GM19463 (cell line): Measurements from ENCODE around the gene KLHL9.
"Not testable (repeated sequence)": the region's sequence is repeated elsewhere in the genome, so short reads cannot be mapped to it uniquely, and the experiment has no call there.

Source experiments
- ATAC-seq: cut with Tn5 transposase; IDR thresholded peaks from one replicate; pipeline ENCODE4 v1.9.1; 2021; ENCODE audit warnings: mild to moderate bottlenecking, moderate library complexity; ENCODE audit not compliant: unreplicated experiment

Gene KLHL9, protein sequence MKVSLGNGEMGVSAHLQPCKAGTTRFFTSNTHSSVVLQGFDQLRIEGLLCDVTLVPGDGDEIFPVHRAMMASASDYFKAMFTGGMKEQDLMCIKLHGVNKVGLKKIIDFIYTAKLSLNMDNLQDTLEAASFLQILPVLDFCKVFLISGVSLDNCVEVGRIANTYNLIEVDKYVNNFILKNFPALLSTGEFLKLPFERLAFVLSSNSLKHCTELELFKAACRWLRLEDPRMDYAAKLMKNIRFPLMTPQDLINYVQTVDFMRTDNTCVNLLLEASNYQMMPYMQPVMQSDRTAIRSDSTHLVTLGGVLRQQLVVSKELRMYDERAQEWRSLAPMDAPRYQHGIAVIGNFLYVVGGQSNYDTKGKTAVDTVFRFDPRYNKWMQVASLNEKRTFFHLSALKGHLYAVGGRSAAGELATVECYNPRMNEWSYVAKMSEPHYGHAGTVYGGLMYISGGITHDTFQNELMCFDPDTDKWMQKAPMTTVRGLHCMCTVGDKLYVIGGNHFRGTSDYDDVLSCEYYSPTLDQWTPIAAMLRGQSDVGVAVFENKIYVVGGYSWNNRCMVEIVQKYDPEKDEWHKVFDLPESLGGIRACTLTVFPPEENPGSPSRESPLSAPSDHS

DNA sequence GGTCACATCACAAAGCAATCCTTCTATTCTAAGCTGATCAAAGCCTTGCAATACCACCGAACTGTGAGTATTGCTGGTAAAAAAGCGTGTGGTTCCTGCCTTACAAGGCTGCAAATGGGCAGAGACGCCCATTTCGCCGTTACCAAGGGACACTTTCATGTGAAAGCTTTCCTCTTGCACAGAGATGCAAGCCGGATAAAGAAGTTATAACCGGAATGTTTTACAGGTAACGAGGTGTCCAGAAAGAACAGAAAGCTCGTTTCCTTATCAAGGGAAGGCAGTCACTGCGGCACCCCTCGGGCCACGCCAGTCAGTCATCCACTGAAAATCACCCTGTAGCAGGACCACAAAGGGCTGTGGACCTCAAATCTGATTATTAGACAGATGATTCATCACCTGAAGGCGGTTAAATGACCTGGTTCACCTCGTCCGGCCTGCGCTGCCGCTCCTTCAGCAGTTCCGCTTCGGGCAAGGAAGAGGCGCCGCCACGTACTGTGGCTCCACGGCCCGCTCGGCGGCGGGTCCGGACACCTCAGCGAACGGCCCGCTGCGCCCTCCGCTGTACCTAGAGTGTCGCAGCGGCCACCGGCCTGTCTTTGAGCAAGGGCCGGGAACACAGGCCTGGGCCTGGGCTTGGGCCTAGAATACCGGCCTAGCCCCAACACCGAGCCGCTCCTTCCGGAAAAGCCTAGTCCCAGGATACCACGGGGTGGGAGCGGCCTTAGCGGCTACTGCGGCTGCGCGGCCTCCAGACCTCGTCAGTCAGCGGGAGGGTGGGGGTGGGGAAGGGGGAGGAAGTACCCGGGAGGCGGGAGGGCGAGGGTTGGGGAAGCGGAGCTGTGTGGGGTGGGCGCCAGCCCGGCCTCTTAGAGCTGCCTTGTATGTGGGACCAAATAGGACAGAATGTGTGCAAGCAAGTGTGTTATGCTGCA is at the start of gene KLHL9:
KLHL9 (minus strand) TSS at position 704 of the 932 bp plus-strand sequence; CDS start at position 159, 545 bp downstream.
- peak; percentile 90 for ATAC-seq

DNA sequence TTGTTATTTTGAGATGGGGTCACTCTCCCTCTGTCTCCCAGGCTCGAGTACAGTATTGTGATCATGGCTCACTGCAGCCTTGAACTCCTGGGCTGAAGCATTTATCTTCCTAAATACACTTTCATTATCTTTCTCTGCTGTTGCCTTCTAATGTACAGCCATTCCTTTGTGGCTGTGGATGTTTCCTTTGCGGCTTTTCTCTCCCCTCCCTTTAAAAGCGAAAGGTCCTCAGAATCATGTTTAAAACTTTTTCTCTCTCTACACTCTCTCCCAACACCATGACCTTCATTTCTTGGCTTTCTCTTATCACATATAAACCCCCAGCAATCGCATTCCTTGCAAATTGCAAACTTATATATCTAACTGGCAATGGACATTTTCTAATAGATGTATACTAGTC is 48.4 kb upstream of the KLHL9 start:
- no peak for ATAC-seq

DNA sequence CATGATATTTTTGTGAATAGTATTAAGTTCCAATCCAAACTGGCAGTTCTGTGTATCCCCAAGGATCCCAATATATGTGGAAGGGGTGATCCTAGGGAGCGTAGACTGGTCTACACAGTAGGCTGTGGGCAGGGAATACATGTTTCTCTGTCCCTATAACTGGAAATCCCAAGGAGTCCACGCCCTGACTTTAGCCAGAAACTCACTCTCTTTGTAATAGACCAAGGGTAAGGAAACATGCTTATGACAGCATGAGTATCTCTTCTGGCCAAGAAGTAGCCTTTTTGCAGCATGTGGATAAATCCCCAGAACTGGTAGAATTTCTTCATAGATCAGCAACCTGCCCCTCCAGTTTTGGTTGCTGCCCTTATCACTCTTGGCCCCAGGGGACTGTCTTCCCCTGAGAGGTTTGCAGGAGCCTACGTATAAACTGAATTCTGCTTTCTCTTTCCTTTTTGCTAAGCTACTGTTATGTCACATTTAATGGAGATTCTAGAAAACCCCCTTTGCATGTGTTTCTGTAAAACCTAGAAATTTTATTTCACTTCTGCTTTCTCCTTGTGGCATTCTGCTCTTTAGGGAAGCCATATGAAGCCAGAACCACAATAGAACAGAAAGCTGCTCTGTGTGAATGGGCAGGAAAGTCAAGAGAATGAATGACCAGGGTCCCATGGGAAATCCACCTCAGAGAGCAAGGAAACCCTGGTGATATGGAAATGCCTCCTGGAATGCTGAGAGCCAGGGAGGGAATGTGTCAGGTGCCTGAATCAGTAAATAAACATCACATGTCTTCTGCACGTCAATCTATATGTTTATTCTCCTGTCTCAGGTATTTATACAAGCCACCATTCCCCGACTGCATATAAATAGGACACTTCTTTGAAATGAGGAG is 46.5 kb upstream of the KLHL9 start:
- peak; percentile 94 for ATAC-seq

DNA sequence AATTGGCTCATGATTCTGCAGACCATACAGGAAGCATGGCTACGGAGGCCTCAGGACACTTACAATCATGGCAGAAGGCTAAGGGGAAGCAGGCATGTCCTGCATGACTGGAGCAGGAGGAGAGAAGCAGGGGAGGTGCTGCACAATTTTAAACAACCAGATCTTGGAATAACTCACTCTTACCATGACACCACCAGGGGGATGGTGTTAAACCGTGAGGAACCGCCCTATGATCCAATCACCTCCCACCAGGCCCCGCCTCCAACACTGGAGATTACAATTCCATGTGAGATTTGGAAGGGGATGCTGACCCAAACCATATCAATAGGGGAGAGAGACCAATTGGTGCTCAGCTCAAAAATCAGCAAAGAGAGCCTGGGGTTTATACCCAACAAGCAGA is 36.3 kb upstream of the KLHL9 start:
- not testable (repeated sequence) for ATAC-seq

DNA sequence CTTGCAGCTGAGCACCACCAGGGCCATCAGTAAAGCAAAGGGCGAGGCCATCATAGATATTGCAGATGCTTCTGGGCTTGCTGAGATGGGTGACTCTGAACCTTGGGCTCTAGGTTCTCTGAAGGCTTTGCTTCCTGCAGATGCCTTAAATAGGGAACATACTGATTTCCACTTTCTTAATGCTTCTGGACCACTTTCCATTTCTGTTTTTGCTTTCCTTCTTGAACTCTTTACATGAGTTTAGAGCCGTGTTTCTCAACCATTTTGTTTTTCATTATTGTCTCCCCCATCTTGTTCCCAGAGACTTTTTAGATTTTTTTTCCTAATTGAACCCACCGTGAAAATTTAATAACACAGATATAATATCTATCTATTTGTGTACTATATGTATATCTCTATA is 32.8 kb upstream of the KLHL9 start, which contains the start of gene IFNA13:
IFNA13 (minus strand) TSS at position 101 of the 400 bp plus-strand sequence; CDS start at position 54, 47 bp downstream.
- ATAC-seq: no peak

DNA sequence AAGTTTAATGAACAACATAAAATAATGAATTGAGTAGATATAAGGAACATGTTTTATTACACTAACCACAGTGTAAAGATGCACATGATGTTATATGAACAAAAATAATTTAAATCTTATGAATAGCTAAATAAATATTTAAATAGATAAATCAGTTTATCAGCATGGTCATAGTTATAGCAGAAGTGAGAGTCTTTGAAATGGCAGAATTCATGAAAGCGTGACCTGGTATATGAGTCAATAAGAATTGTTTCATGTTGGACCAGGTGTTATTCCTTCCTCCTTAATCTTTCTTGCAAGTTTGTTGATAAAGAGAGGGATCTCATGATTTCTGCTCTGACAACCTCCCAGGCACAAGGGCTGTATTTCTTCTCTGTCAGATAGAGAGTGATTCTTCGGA is 32.0 kb upstream of the KLHL9 start:
- ATAC-seq: peak; percentile 78

DNA sequence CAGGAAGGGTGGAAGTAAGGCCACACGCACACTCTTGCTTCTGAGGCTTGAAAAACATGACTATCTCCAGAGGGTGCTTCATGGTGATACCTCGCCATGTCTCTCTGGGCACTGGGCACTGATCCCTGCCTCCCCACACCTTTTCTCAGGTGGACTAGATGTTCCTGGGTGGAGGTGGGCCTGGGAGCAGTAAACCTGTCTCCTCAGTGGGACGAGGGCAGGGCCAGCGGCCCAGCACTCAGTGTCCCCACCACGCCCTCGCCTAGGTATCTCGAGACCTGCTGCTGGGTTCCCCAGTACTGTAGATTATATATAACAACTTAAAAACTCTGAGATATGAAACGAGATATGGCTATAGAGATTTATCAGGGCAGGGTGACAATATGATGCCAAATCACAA is 27.1 kb upstream of the KLHL9 start:
- no peak for ATAC-seq

DNA sequence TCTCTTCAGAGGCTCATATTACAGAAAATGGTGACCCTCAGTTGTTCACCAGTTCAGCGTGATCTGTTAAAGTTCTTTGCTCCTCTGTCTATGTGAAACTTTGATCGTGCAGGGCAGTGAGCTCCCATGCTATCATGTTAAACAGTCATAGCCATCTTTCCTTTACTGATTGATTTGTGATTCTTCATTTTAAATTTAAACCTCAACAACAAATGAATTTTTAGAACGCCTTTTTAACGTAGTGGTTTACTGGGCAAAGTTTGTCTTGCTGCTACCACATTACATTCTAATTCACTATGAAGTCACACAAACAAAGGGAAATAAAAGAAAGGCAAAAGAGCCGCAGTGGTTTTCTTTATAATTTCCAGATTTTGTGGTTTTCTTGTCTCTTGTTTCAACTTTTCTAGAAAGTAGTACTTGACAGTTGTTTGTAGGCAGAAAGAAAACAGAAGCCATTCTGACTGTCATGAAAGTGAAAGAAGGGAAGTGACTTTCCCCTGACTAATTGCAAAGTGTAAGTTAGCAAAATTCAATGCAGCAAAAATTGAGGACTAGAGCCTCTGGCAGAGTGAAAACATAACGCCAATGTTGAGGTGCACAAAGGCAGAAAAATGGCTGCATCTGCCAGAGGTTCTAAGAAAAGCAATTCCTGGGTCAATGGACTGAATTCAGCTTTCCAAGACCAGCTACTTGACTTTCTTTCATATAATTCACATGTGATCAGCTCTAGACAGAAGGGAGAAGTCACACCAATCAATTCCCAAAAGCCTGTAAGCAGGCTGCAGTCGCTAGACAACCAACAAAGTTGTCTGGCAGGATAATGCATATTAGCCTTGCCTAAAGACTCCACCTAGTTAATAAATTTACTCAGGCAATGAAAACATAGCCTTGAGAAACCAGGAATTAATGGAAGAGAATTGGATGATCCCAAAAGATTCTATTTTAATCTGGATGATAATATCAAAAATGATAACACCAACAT is 22.6 kb upstream of the KLHL9 start:
- peak; percentile 90 for ATAC-seq

DNA sequence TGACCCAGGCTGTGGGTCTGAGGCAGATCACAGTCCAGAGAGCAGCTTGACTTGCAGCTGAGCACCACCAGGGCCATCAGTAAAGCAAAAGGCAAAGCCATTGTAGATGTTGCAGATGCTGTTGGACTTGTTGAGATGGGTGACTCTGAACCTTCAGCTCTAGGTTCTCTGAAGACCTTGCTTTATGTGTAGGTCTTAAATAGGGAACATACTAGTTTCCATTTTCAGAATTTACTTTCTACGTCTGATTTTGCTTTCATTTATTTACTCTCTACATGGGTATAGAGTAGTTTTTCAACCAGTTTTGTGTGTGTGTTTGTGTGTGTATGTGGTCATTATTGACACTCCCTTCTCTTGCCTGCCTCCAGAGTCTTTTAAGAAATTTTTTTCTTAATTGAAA is 15.6 kb upstream of the KLHL9 start, which contains the start of gene IFNA6:
IFNA6 (minus strand) TSS at position 101 of the 400 bp plus-strand sequence; CDS start at position 101, 0 bp downstream.
- ATAC-seq: no peak

DNA sequence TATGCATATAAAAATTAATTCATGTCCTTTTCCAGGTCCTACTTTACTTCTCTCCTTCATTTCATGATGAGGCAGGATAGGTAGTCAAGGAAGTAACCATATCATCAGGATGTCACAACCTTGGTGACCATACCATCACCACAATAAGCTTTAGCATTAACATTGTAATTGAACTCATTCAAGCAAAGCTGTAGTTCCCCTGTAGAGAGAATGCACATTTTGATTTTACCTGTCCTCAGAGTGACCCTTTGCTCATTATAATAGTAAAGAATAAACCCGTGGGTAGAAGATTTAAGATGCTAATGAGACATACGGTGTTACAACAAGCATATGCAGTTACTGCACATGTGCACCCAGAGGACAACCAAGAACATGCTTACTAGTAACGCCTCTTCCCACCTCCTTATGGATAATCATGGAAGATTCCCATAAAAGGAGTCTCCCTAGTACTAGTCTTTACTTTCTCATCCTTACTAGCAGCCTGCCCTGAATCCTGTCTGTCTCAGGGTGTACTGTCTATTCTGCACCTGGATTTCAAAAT is 13.3 kb upstream of the KLHL9 start:
- ATAC-seq: no peak

DNA sequence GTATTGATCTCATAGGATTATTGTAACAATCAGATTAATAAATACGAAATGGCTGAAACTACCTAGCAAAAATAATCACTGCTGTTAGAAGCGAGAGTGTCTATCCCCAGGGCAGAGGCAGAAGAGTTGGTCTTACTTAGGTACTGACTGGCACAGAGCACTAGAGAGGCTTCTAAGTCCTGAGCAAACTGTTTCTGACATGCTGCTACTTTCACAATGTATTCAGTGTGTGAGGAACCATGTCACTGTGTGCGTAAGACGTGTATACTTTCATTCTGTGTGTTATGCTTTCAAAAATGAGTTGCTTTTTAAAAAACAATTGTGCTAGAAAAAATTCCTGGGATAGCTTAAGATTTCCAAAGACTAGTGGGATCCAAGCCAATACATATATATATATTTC is 5.5 kb upstream of the KLHL9 start:
- ATAC-seq: no peak

DNA sequence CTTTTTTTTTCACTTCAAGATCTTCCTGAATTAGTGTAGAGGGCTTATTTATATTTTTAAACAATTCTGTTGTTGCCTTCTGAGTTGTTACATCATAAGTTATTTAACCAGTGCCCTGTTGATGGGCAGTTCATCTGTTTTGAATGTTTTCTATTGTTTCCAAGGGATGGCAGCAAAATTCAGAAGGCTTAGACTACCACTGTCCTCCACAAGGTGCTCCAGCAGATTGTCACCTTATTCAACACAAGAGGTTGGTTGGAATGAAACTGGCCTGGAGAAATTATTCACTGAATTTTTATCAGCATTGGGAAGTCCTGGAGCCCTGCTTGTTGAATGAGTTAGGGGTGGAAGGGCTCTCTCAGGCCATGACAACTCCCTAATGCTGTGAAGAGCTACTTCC is 1.3 kb upstream of the KLHL9 start:
- no peak for ATAC-seq

DNA sequence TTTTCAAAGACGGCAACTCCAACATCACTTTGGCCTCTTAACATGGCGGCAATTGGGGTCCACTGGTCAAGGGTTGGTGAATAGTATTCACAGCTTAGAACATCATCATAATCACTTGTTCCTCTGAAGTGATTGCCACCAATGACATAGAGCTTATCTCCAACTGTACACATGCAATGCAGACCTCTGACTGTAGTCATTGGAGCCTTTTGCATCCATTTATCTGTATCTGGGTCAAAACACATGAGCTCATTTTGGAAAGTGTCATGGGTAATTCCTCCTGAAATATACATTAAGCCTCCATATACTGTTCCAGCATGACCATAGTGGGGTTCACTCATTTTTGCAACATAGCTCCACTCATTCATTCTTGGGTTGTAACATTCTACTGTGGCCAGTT is 2.0 kb downstream of the KLHL9 start:
- ATAC-seq: no peak

DNA sequence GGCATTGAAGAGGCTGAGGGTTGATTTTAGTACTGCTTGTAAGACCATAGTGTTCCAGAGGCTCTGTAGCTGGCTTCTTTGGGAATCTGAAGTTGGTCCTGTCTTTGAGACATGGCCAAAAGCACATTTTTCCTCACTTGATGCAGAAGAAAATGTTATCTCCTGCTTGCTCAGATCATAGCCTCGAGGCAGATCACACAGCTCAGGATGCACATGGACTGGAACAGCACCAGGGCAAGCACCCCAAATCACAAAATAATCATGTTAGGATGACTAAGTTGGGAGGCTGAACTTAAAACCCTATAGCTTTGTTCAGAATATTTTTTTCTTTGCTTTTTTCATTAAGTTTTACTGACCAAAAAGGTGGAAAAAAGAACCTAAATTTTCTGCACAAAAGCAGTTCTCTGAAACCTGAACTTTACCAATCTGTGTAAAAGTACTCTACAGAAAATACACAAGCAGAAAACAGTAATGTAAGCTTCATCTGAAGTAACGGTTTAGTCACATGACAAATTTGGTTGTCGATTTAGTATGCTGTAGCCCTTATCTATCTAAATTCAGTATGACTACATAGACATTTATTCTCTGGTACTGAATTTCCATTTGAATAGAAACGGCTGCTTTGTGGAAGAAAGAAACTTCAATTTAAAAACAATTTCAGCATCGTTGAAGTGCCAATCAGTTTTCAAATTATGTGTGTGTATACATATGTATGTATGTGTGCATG is 3.4 kb downstream of the KLHL9 start:
- ATAC-seq: no peak

DNA sequence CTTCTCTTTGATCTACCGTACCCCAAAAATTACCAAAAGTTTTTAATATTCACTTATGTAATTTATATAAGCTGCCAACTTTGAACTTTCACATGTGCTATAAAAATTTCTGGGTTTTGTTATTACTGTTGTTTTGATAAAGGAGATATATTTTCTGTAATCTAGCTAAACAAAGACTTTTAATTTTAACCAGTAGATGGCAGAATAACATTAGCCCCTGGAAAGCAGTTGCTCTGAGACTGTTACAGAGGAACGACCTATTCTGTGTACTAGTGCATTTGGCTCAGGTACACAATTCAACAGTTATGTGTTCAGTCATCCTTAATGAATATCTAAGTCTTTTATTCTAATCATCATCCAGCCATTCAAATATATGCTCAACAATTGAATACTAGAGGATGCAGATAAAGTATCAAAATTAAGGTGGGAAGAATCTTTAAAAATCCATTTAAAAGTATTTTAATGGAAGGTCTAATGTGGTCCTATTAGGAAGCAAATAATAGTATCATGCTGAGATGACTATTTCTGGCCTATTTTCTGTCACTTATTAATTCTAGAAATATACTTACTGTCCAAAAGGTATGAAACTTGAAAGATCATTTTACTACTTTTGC is 8.6 kb downstream of the KLHL9 start:
- ATAC-seq: peak; percentile 80

DNA sequence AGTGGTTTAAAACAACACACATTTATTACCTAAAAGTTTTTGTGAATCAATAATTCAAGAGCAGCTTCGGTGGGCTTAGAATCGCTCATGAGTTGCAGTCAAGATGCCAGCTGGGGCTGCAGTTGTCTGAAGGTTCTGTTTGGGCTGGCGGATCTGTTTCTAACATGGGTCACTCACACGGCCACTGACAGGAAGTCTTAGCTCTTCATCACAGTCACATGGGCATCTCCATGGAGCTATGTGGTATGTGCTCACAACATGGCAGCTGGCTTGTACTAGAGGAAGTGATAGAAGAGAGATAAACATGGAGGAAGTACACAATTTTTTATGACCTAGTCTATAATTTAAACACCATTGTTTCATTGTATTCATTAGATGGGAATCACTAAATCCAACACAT is 11.2 kb downstream of the KLHL9 start:
- ATAC-seq: no peak

DNA sequence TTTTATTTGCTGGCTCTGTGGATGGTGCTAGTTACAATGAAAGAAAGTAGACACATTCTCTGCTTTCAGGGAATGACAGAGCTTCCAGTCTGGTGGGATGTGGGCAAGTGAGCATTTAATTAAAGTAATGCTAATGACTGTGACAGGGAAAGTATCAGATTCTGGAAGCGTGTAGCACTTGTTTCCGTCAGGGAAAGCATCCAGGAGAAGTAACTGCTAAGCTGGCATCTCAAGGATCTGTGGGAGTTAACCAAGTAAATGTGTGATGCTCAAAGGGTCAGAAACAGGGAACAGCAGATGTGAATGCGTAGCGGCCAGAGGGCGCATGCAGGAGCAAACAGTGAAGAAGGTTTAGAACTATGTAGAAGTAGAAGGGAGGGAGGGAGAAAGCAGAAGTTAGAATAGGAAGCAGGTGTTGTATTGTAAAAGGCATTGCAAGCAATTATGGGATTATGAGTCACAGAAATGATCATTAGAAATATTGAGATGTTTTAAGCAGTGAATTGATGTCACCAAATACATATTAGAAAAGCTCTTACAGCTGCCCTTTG is 12.2 kb downstream of the KLHL9 start:
- ATAC-seq: no peak
